HepG2 (cell line): ENCODE data around the gene AMPD2. TPM values are rescaled to one million over a fixed set of nuclear protein-coding genes. Genes with fewer than 3 reads are reported as not detected.

Experiments used
- ATAC-seq: fragments of 200-7000 bp; cut with Tn5 transposase; 3 replicates; pipeline ENCODE4 v1.9.1; 2020; ENCODE audit warnings: mild to moderate bottlenecking, moderate library complexity
- BruUV-seq: library from RNA; stranded (reverse); fragments of 400-500 nt; replicated peaks from 2 replicates; lab custom pipeline; 2021; lab: Mats Ljungman, UMichigan
- CTCF ChIA-PET: fragments of 300-600 bp; formaldehyde crosslinking; extraction: SDS; loops from one replicate; lab custom pipeline; 2021; ENCODE audit warnings: low total read pairs, inconsistent platforms, low intra/inter-chr PET ratio; lab: Yijun Ruan, JAX
- POLR2A ChIA-PET: fragments of 350-600 bp; sonication (Branson Sonifier 250); formaldehyde crosslinking; loops from one replicate; lab custom pipeline; 2020; ENCODE audit warnings: antibody characterized with exemption, inconsistent platforms; lab: Yijun Ruan, JAX
- DNase-seq: peaks from one replicate; pipeline ENCODE4 v3.0.0-alpha.2; 2015; ENCODE audit warnings: low spot score
- FAIRE-seq: peaks from 3 replicates; lab custom pipeline; 2011; peaks lifted over from hg19 to GRCh38; lab: Jason Lieb, UNC
- H2AFZ ChIP-seq: one replicate; pipeline ENCODE4 v1.6.1; 2011; ENCODE audit warnings: low read length, inconsistent platforms
- H3K27ac ChIP-seq: fragments of 300-600 bp; 3 replicates; pipeline ENCODE4 v1.8.0; 2011; ENCODE audit warnings: mixed run types, mild to moderate bottlenecking, mixed read lengths, low read length, inconsistent platforms; ENCODE audit not compliant: insufficient read depth; ENCODE audit errors: extremely low read length
- H3K27me3 ChIP-seq, 2 experiments: fragments of 200-600 bp in 1 of 2; 2 replicates in 1 of 2; 3 replicates in 1 of 2; pipeline versions ENCODE4 v1.6.0 to v1.8.0; 2011; ENCODE audit warnings: low read length in 2 of 2, mild to moderate bottlenecking in 2 of 2, moderate library complexity in 2 of 2, inconsistent platforms in 1 of 2; ENCODE audit not compliant: insufficient read depth in 2 of 2, control insufficient read depth in 1 of 2
- H3K36me3 ChIP-seq, 2 experiments: fragments of 200-600 bp in 1 of 2; replicated peaks in 1 of 2; 2 replicates in 1 of 2; 3 replicates in 1 of 2; pipeline versions ENCODE4 v1.5.1 to v1.8.0; 2011; ENCODE audit warnings: low read length in 2 of 2, inconsistent platforms in 1 of 2; ENCODE audit not compliant: insufficient read depth in 2 of 2, control insufficient read depth in 1 of 2
- H3K4me1 ChIP-seq: 2 replicates; pipeline ENCODE4 v1.5.1; 2012; ENCODE audit warnings: low read length, inconsistent platforms; ENCODE audit not compliant: insufficient read depth
- H3K4me2 ChIP-seq: 2 replicates; pipeline ENCODE4 v1.6.0; 2011; ENCODE audit warnings: low read depth, low read length, inconsistent platforms
- H3K4me3 ChIP-seq, 3 experiments: fragments of 200-600 bp in 1 of 3; sonication (generic), shearing (Covaris generic) in 1 of 3; replicated peaks in 1 of 3; 2 replicates each; pipeline ENCODE4 v1.5.1; 2011 to 2016; ENCODE audit warnings: low read length in 3 of 3, inconsistent platforms in 2 of 3, low read depth in 2 of 3, mild to moderate bottlenecking in 2 of 3, control low read depth in 1 of 3, mixed read lengths in 1 of 3; ENCODE audit not compliant: insufficient read depth in 1 of 3
- H3K79me2 ChIP-seq: one replicate; pipeline ENCODE4 v1.6.1; 2011; ENCODE audit warnings: low read length, inconsistent platforms; ENCODE audit not compliant: insufficient read depth
- H3K9ac ChIP-seq: 2 replicates; pipeline ENCODE4 v1.6.0; 2011; ENCODE audit warnings: mild to moderate bottlenecking, low read depth, low read length, inconsistent platforms; ENCODE audit not compliant: insufficient read depth
- H3K9me3 ChIP-seq: 2 replicates; pipeline ENCODE4 v1.5.1; 2012; ENCODE audit warnings: mild to moderate bottlenecking, low read length
- H4K20me1 ChIP-seq: 2 replicates; pipeline ENCODE4 v1.6.0; 2011; ENCODE audit warnings: inconsistent platforms, mild to moderate bottlenecking, low read length, moderate library complexity; ENCODE audit not compliant: insufficient read depth
- AGO2 ChIP-seq: fragments of 200-400 bp; formaldehyde crosslinking; optimal IDR thresholded peaks from 2 replicates; pipeline ENCODE3; 2017; ENCODE audit warnings: mild to moderate bottlenecking, low read depth, low read length, moderate library complexity
- FOXC1 ChIP-seq: sonication (generic); formaldehyde crosslinking; IDR thresholded peaks from 2 replicates; pipeline ENCODE4 v1.8.0; 2022; ENCODE audit warnings: mild to moderate bottlenecking, missing genetic modification reagents, borderline replicate concordance
- FOXJ3 ChIP-seq: sonication (generic); formaldehyde crosslinking; IDR thresholded peaks from 2 replicates; pipeline ENCODE4 v1.4.0; 2020; ENCODE audit warnings: missing genetic modification reagents, mild to moderate bottlenecking, borderline replicate concordance
- IKZF4 ChIP-seq: sonication (generic); formaldehyde crosslinking; IDR thresholded peaks from 2 replicates; pipeline ENCODE4 v1.5.1; 2020; ENCODE audit warnings: borderline replicate concordance, mild to moderate bottlenecking, low read depth, missing genetic modification reagents; ENCODE audit errors: not compliant biosample characterization
- PBX2 ChIP-seq: IDR thresholded peaks from 2 replicates; pipeline ENCODE4 v1.6.1; 2016; ENCODE audit warnings: control low read depth
- POLR2G ChIP-seq: fragments of 200-400 bp; formaldehyde crosslinking; IDR thresholded peaks from 2 replicates; pipeline ENCODE4 v1.6.1; 2018; ENCODE audit warnings: mild to moderate bottlenecking, low read depth, low read length, moderate library complexity
- RAD21 ChIP-seq: fragments of 450-650 bp; formaldehyde crosslinking; IDR thresholded peaks from 2 replicates; pipeline ENCODE4 v1.5.0; 2020; ENCODE audit warnings: mild to moderate bottlenecking
- SALL2 ChIP-seq: sonication (generic); formaldehyde crosslinking; IDR thresholded peaks from 2 replicates; pipeline ENCODE4 v1.8.1; 2023; ENCODE audit warnings: mild to moderate bottlenecking, missing genetic modification reagents, inconsistent platforms
- SMARCC2 ChIP-seq: fragments of 450-650 bp; IDR thresholded peaks from 2 replicates; pipeline ENCODE4 v1.6.1; 2017; ENCODE audit warnings: antibody characterized with exemption, mild to moderate bottlenecking
- SUZ12 ChIP-seq: fragments of 150-350 bp; IDR thresholded peaks from 2 replicates; pipeline ENCODE4 v1.6.1; 2014; ENCODE audit warnings: low read depth, low read length
- UBTF ChIP-seq: sonication (generic); formaldehyde crosslinking; IDR thresholded peaks from 2 replicates; pipeline ENCODE4 v1.4.0; 2020; ENCODE audit warnings: mild to moderate bottlenecking, missing genetic modification reagents
- ZNF337 ChIP-seq: sonication (generic); formaldehyde crosslinking; IDR thresholded peaks from 2 replicates; pipeline ENCODE4 v1.5.1; 2020; ENCODE audit warnings: missing genetic modification reagents, low read depth, mild to moderate bottlenecking, borderline replicate concordance
- WGBS: methylation state at CpG from one replicate; pipeline ENCODE4 v1.1.6; 2017; ENCODE audit warnings: low lambda C conversion rate; 5-methylcytosine and 5-hydroxymethylcytosine counted together
- in situ Hi-C: cut with HindIII; loops from 2 replicates; pipeline ENCODE4 v1.10.0; 2017; ENCODE audit warnings: low pct_unique_long_range_greater_than_20kb; ENCODE audit not compliant: extremely low pct_ligation_motif_present
- intact Hi-C: fragments of 100-400 bp; cut with micrococcal nuclease; formaldehyde crosslinking; loops from one replicate; pipeline ENCODE4 v1.10.0; 2022; ENCODE audit not compliant: unreplicated experiment
- polyA plus RNA-seq, 8 experiments: library from polyadenylated mRNA; depleted of rRNA in 3 of 8; stranded (reverse) in 7 of 8; unstranded in 1 of 8; fragments of >200 nt; fragmentation: Illumina TruSeq in 4 of 8; extraction: Trizol in 4 of 8; gene quantifications; 2 replicates each; pipeline versions ENCODE4 v1.2.1 to v1.2.3, GENCODE V29; 2011 to 2016; ENCODE audit warnings: low read depth in 4 of 8, missing spikeins in 1 of 8, mixed read lengths in 1 of 8; ENCODE audit not compliant: insufficient read depth in 1 of 8
- total RNA-seq, 5 experiments: library from RNA; depleted of rRNA; stranded (reverse); fragments of >200 nt; fragmentation: Illumina TruSeq; extraction: Trizol; gene quantifications; 2 replicates each; pipeline ENCODE4 v1.2.3, GENCODE V29; 2016; ENCODE audit warnings: low read depth in 1 of 5

The AMPD2 gene
- total and polyA plus RNA-seq, 2 of the 13 experiments (the other 11 are each of a cell fraction or from before 2014, with no cell fraction given) = 62.3 to 82.0 TPM

- TF ChIP-seq PBX2 (CRISPR knock-in tag) (no peak), SMARCC2 (no peak), FOXC1 (no peak), UBTF (CRISPR knock-in tag) (no peak)
Observed at GRCh38 chr1:109631513-109632505, 12.2 kb downstream of the AMPD2 start (continued).

GRCh38 chr1:109632671-109633346 lies 13.2 kb downstream of the AMPD2 start:
- ChIA-PET CTCF (no interaction called here), POLR2A (no interaction called here)
- no peak for FAIRE-seq
- peaks cover 26 to 37% of the 10 kb centered on the region in 2 experiments for H3K36me3 ChIP-seq
- no peaks in the 10 kb centered on the region for H3K79me2 ChIP-seq
- H3K4me1 ChIP-seq = peaks cover 27% of the 10 kb centered on the region
- 73% methylated on average over 4 of the region's 5 CpGs for WGBS
- no peak for ATAC-seq
- H4K20me1 ChIP-seq = no peaks in the 10 kb centered on the region
- H3K4me3 ChIP-seq = no peak overlapping the region
- DNase-seq = no peak
- H3K27me3 ChIP-seq = no peaks in the 10 kb centered on the region
- H3K9me3 ChIP-seq = no peaks in the 10 kb centered on the region
- no peak overlapping the region for H3K27ac ChIP-seq
- no TSS peak for BruUV-seq
- H3K4me2 ChIP-seq = no peak overlapping the region
- no peak overlapping the region for H3K9ac ChIP-seq
- intact Hi-C loops = no loop called here
- in situ Hi-C loops = no loop called here
- no peak for TF ChIP-seq FOXJ3 (CRISPR knock-in tag)
- TF ChIP-seq POLR2G = 0 out of 2 replicates have a peak, but pooled peaks have one; percentile 14
- TF ChIP-seq RAD21 (CRISPR knock-in tag) = no peak
- TF ChIP-seq AGO2 = peak; percentile 51
- TF ChIP-seq ZNF337 = no peak
- no peak for TF ChIP-seq IKZF4 (CRISPR knock-in tag)
- no peak for TF ChIP-seq SUZ12
- no peak for TF ChIP-seq SALL2 (CRISPR knock-in tag)
- TF ChIP-seq, all 625 proteins: peak for 2
- H2AFZ ChIP-seq = no peak overlapping the region
